Upper lobe of left lung (tissue), 4 donors: Measurements from ENCODE around the gene SMR3B.

Experiments used
- POLR2A ChIP-seq, 4 donors: fragments of 450-650 bp; IDR thresholded peaks; one replicate each; pipeline ENCODE4 v1.5.1; 2016 to 2017; ENCODE audit warnings: antibody characterized with exemption in 4 of 4, mild to moderate bottlenecking in 2 of 4
- TF ChIP-seq, protein P1 (sequence below), 6 experiments: fragments of 450-650 bp in 4 of 6; fragments of 200-600 bp in 2 of 6; sonication (generic) in 2 of 6; IDR thresholded peaks; one replicate each; pipeline ENCODE4 v1.5.1; 2016 to 2019; ENCODE audit warnings: antibody characterized with exemption in 6 of 6

GRCh38 chr4:70437197-70437596 is 54.3 kb downstream of the SMR3B start:
- TF ChIP-seq, protein P1, sequence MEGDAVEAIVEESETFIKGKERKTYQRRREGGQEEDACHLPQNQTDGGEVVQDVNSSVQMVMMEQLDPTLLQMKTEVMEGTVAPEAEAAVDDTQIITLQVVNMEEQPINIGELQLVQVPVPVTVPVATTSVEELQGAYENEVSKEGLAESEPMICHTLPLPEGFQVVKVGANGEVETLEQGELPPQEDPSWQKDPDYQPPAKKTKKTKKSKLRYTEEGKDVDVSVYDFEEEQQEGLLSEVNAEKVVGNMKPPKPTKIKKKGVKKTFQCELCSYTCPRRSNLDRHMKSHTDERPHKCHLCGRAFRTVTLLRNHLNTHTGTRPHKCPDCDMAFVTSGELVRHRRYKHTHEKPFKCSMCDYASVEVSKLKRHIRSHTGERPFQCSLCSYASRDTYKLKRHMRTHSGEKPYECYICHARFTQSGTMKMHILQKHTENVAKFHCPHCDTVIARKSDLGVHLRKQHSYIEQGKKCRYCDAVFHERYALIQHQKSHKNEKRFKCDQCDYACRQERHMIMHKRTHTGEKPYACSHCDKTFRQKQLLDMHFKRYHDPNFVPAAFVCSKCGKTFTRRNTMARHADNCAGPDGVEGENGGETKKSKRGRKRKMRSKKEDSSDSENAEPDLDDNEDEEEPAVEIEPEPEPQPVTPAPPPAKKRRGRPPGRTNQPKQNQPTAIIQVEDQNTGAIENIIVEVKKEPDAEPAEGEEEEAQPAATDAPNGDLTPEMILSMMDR (IDR thresholded peaks at IDR 0.05) = no peak
- no peak for TF ChIP-seq POLR2A (IDR thresholded peaks at IDR 0.05)
